Skeletal muscle tissue (tissue), 4 donors: ENCODE data around the gene NIPAL3. TPM values are rescaled to one million over a fixed set of nuclear protein-coding genes. Genes with fewer than 3 reads are reported as not detected.

Source experiments
- H3K27ac ChIP-seq: one replicate; pipeline ENCODE4 v1.7.0; 2013; ENCODE audit warnings: mild to moderate bottlenecking, low read depth, low read length, inconsistent platforms
- H3K27me3 ChIP-seq, 3 donors: one replicate each; pipeline ENCODE4 v1.7.0; 2013; ENCODE audit warnings: low read length in 3 of 3; ENCODE audit not compliant: control insufficient read depth in 3 of 3, insufficient read depth in 3 of 3
- H3K36me3 ChIP-seq, 3 donors: one replicate each; pipeline ENCODE4 v1.7.0; 2013; ENCODE audit warnings: low read length in 3 of 3; ENCODE audit not compliant: control insufficient read depth in 3 of 3, insufficient read depth in 3 of 3
- H3K4me1 ChIP-seq, 3 donors: one replicate each; pipeline ENCODE4 v1.7.0; 2013; ENCODE audit warnings: low read length in 3 of 3, mild to moderate bottlenecking in 3 of 3; ENCODE audit not compliant: control insufficient read depth in 3 of 3, insufficient read depth in 3 of 3
- H3K4me3 ChIP-seq, 3 donors: one replicate each; pipeline ENCODE4 v1.7.0; 2013; ENCODE audit warnings: low read length in 3 of 3
- H3K9ac ChIP-seq, 3 donors: one replicate each; pipeline ENCODE4 v1.7.0; 2013; ENCODE audit warnings: low read length in 3 of 3, mild to moderate bottlenecking in 3 of 3, moderate library complexity in 2 of 3, low read depth in 1 of 3
- H3K9me3 ChIP-seq, 3 donors: one replicate each; pipeline ENCODE4 v1.7.0; 2013; ENCODE audit warnings: low read length in 3 of 3; ENCODE audit not compliant: control insufficient read depth in 3 of 3
- total RNA-seq: library from RNA; depleted of rRNA; stranded (reverse); fragments of >200 nt; gene quantifications from one replicate; pipeline ENCODE4 v1.2.3, GENCODE V29; 2014
- donor health status: Osteomylitis.

The NIPAL3 gene
- total RNA-seq, 1 donor from 2014 or later = 3.7 TPM

DNA sequence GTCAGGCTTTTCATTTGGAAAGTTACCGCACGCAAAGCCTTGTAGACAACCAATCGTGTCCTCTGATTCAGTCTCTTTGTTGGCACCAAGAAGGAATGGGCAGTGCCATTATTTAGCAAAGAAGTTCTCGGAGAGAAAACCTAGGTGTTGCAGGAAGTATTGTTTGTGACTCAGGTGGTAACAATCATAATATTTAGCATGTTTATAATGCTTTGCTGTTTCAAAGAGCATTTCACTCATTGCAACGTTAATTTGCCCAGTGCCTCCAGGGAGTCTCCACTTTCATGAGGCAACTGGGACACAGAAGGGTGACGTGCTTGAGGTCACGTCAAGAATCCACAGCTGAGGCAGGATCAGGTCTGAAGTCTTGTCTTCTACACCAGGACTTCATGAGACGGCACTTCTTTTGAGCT, 33.4 kb upstream of the NIPAL3 start:
- Histone ChIP-seq H3K9me3 (no peaks in the 10 kb centered on the region), H3K4me1 (no peaks in the 10 kb centered on the region), H3K4me3 (no peak overlapping the region), H3K36me3 (peaks cover 0 to 3% (median 1%) of the 10 kb centered on the region in 3 donors), H3K9ac (no peak overlapping the region), H3K27me3 (peaks cover 0 to 4% (median 0%) of the 10 kb centered on the region in 3 donors), H3K27ac (no peak overlapping the region)

DNA sequence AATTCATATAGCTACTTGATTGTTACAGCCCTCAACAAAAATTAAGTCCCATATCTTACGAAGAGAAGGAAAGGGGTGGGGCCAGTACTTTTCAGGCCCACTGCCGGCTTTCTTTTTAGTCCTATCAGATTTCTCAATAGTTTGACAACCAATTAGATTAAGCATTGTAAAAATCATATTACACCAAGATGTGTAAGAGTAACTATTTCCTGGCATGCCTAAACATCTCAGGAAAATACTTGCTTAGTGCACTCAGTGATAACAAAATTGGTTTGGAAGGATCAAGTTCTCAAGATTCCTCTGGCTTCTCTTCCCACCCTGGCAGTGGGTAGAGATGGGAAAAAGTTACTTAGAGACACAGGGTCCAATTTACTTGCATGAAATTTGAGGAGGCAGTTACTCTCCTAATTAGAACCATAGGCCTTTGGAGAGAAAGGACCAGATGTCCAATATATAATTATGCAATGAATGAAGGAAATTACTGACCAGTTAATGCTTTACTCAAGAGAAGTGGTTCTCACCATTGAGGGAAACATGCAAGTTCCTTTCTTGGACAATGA, 32.1 kb upstream of the NIPAL3 start:
- Histone ChIP-seq H3K27me3 (peaks cover 0 to 5% (median 0%) of the 10 kb centered on the region in 3 donors), H3K9me3 (no peaks in the 10 kb centered on the region), H3K4me3 (no peak overlapping the region), H3K27ac (no peak overlapping the region), H3K4me1 (no peaks in the 10 kb centered on the region), H3K36me3 (peaks cover 0 to 1% (median 0%) of the 10 kb centered on the region in 3 donors), H3K9ac (no peak overlapping the region)

DNA sequence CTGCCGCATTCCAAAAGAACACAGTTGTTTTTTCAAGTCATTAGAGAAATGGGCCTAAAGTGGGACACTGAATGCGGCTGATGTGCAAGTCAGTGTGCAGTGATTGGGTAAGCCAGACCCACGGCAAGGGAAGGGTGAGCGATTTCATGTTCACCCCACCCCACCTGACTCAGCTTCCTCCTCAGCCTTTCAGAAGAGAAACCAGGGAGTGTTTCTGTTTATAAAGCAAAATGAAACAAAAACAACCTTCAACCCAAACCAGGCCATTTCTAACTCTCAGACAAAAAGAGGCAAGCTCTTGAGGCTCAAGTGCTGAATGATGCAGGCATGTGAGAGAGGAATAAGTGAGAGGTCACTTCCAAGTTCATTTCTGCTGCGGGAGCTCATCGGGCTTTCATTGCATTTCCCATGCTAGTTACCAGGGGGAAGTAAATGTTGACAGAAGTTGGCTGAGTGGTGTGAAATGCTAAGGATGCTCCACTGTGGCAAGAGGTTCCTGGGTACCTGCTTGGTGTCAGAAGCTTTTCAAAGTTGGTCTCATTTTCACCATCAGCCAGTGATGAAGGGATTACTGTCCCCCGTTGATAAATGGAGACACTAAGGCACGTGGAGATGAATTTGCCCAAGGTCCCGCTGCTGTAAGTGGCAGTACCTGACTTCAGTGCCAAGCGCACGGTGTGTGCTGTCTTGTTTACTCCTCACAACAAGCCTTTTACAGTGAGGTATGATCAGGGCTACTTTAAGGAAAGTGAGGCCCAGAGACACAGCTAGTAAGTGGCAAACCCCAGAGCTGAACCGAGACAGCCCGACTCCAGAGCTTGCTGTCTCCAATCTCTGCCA, 31.1 kb upstream of the NIPAL3 start:
- H3K27ac ChIP-seq = no peak overlapping the region
- no peaks in the 10 kb centered on the region for H3K4me1 ChIP-seq
- H3K9ac ChIP-seq = no peak overlapping the region
- H3K4me3 ChIP-seq = no peak overlapping the region
- no peaks in the 10 kb centered on the region for H3K36me3 ChIP-seq
- peaks cover 0 to 5% (median 0%) of the 10 kb centered on the region in 3 donors for H3K27me3 ChIP-seq
- no peaks in the 10 kb centered on the region for H3K9me3 ChIP-seq

DNA sequence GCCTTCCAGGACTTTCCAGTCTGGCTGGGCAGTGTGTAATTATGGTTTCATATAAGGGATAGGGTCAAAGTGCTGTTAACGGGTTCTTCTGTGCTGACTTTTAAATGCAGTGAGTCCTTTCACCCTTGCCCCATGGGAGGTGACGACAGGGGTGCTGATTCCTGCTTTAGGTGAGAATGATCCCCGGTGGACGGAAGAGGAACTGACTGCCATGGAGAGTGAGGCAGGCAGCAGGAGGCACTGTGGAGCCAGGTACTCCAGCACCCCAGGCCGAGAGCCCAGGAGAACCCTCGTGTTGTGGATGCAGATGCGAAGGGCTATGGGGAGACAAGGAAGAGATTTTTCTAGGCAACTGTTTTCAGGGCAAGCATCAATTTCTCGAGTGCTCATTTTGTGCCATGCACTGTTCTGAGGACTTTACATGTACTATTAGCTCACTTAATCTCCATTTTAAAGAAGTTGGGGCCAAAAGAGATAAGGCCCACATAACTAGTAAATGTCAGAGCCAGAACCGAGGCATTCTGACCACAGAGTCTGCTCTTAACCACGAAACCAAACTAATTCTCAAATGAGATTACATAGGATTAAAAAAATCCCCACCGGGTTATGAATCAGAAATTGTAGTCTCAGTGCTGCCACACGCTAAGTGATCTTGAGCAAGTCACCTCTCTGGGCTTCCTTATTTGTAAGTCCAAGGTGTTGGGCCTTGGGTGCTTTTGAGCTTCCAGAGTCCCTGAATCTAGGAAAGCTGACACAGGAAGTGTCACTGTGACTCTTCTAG, 30.3 kb upstream of the NIPAL3 start:
- H3K27ac ChIP-seq = no peak overlapping the region
- peaks cover 0 to 5% (median 0%) of the 10 kb centered on the region in 3 donors for H3K27me3 ChIP-seq
- H3K4me1 ChIP-seq = no peaks in the 10 kb centered on the region
- no peaks in the 10 kb centered on the region for H3K36me3 ChIP-seq
- H3K9ac ChIP-seq = no peak overlapping the region
- H3K9me3 ChIP-seq = no peaks in the 10 kb centered on the region
- no peak overlapping the region for H3K4me3 ChIP-seq

DNA sequence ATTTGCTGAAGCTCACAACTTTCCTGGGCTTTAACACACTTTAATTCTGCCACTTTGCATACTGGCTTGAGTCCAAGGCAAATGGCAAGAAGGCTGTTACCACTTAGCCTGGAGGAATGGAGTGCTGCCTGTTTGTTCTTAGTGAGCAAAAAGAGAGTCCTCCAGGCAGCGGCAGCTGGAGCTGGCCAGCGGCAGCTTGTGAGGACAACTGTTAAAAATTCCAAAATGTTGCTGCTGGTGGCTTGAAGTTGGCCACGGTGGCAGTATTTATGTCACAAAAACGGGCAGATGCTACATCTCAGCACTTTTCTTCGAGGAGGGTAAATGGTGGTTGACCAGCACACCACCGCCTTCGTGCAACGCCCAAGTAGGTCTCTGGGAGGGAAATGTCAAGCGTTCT, 29.4 kb upstream of the NIPAL3 start:
- H3K9me3 ChIP-seq = no peaks in the 10 kb centered on the region
- peaks cover 0 to 5% (median 0%) of the 10 kb centered on the region in 3 donors for H3K27me3 ChIP-seq
- no peaks in the 10 kb centered on the region for H3K4me1 ChIP-seq
- no peak overlapping the region for H3K9ac ChIP-seq
- H3K4me3 ChIP-seq = no peak overlapping the region
- no peak overlapping the region for H3K27ac ChIP-seq
- H3K36me3 ChIP-seq = no peaks in the 10 kb centered on the region

DNA sequence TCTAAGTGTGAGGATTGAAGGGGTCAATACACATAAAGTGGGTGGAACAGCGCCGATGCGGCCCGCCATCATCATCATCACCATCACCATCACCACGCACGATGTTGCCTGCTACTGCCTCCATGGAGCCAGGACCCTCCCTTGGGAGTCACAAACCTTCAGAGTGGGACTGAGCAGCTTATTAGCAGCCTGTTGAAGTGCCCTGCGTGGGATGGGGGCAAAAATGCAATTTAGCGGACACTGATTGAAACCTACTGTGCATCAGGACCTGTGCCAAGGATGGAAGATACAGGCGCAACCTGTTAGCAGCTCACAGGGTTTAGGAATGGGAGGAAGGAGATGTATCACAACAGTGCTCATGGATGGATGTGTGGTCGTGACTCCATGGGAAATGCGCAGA, 28.7 kb upstream of the NIPAL3 start:
- Histone ChIP-seq H3K27me3 (peaks cover 0 to 5% (median 0%) of the 10 kb centered on the region in 3 donors), H3K9me3 (no peaks in the 10 kb centered on the region), H3K36me3 (no peaks in the 10 kb centered on the region), H3K27ac (no peak overlapping the region), H3K9ac (no peak overlapping the region), H3K4me1 (peaks cover 3 to 4% (median 3%) of the 10 kb centered on the region in 3 donors), H3K4me3 (no peak overlapping the region)

DNA sequence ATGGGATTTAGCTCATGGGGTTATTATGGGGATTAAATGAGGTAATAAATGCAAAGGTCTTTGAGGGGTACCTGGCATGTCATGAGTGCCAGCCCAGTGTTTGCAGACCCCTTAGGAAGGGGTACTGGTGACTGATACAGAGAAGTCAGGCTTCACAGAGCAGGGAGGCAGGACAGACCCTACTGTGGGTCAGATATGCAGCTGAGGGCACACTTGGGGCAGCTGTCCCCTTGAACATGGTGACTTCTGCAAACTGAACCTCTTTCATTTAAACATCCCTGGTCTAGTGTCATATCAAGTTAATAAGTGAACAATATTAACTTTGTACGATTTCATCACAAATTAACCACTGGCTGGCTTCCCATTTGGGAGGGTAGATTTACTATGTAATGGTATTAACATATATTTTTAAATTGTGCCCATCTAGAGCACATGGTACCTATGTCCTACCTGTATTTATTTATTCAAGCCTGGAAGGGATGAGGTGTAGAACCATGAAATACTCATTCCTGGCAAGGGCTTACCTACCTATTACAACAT, 27.9 kb upstream of the NIPAL3 start:
- H3K27ac ChIP-seq = no peak overlapping the region
- no peak overlapping the region for H3K9ac ChIP-seq
- H3K36me3 ChIP-seq = no peaks in the 10 kb centered on the region
- H3K9me3 ChIP-seq = no peaks in the 10 kb centered on the region
- H3K4me3 ChIP-seq = no peak overlapping the region
- H3K4me1 ChIP-seq = peaks cover 9 to 11% (median 9%) of the 10 kb centered on the region in 3 donors
- peaks cover 0 to 5% (median 0%) of the 10 kb centered on the region in 3 donors for H3K27me3 ChIP-seq

DNA sequence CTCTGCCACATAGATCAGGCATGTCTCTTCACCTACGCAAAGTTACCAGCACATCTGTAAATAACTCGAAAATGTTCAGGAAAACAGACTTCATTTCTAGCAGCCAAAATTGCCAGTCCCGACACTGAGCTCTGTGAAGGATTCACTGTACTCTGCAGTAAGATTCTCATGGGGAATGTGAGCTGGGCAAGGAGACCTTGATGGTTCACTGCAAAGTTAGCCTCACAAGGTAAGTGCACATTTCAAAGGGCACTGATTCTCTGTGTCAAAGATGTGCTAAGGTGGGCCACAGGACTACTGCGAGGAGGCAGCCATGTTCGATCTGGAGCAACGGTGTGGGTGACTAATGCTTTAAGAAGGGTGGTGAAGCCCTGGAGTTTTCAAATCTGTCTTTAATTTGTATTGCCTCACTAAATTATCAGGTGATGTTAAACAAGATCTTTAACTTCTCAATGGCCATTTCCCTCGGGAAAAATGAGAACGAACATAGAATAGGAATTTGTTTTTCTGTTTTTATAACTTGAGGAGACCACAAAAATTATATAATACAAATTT, 27.2 kb upstream of the NIPAL3 start:
- H3K4me3 ChIP-seq = no peak overlapping the region

DNA sequence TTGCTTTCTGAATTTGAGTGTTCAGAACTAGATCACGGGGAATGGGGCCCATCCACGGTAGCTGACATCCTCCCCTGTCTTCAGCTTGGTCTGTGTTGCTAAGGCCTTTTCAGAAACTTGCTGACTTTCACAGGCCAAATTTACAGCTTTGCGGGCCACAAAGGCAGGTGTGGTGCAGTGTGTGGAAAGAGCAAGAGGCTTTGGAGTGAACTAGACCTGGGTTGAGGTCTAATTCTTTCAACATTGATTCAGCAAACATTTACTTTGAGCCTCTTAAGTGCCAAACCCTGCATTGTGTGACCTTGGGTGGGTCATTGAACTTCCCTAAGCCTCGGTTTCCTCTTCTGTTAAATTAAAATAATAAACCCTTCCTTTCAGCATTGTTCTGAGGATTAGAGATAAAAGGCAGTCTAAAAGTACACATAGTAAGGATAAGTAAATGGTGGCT, 26.3 kb upstream of the NIPAL3 start:
- Histone ChIP-seq H3K27ac (no peak overlapping the region), H3K36me3 (no peaks in the 10 kb centered on the region), H3K4me3 (no peak overlapping the region), H3K9me3 (no peaks in the 10 kb centered on the region), H3K9ac (no peak overlapping the region), H3K27me3 (peaks cover 0 to 5% (median 0%) of the 10 kb centered on the region in 3 donors), H3K4me1 (peaks cover 9 to 11% (median 9%) of the 10 kb centered on the region in 3 donors)

More for the DNA sequence above, 27.2 kb upstream of the NIPAL3 start:
- no peak overlapping the region for H3K27ac ChIP-seq
- no peaks in the 10 kb centered on the region for H3K36me3 ChIP-seq
- peak overlapping the region in 1 of 3 donors; percentile 11 for H3K9ac ChIP-seq
- no peaks in the 10 kb centered on the region for H3K9me3 ChIP-seq
- peaks cover 9 to 11% (median 9%) of the 10 kb centered on the region in 3 donors for H3K4me1 ChIP-seq
- H3K27me3 ChIP-seq = peaks cover 0 to 5% (median 0%) of the 10 kb centered on the region in 3 donors
